HG02943 (cell line): ENCODE results near the gene ISY1.
"Not testable (repeated sequence)": the region's sequence is repeated elsewhere in the genome, so short reads cannot be mapped to it uniquely, and the experiment has no call there.

Experiments used
- ATAC-seq: cut with Tn5 transposase; IDR thresholded peaks from one replicate; pipeline ENCODE4 v1.9.1; 2021; ENCODE audit warnings: mild to moderate bottlenecking, low read depth, moderate library complexity; ENCODE audit not compliant: unreplicated experiment

ISY1 gene

DNA sequence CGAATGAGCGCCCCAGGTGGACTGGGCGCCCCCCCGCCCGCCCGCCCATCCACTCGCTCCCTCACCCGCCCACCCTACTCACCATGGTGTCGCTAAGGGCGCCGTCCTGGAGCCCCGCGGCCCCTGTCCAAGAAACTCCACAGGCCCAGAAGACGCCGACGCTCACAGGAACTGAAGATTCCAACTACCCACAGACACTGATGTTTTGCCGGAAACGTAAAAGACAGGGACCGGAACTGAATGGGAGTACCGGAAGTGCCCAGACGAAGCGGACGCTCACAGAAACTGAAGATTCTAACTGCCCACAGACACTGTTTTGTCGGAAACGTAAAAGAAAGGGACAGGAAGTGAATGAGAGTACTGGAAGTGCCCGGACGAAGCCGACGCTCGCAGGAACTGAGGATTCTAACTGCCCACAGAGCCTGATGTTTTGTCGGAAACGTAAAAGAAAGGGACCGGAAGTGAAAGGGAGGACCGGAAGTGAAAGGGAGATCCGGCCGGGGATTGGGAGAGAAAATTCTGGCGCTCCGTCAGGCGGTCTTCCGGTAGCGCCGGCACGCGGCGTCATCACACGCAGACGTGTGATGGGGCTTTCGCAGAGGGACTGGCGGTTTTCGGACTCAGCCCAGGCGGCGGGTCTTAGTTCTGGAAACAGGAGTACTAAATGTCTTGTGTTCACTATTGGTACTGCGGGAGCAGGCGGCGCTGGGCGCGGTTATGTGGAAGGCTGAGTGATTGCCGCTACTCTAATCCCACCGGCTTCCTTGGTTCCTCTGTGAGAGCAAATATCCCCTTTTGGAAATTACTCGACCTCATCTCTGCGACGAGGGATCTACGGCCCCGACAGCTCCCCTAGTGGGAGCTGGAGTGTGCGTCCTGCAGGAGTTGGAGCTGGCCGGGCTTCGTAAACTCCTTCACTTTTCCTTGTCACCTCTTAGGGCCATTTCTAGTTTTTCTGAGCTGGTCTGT lies at the start of gene ISY1:
Gene ISY1, minus strand, starts transcription at position 173 of the 969 bp plus-strand sequence. Its CDS starts 88 bp downstream, at position 85.
- ATAC-seq: peak; percentile 85

DNA sequence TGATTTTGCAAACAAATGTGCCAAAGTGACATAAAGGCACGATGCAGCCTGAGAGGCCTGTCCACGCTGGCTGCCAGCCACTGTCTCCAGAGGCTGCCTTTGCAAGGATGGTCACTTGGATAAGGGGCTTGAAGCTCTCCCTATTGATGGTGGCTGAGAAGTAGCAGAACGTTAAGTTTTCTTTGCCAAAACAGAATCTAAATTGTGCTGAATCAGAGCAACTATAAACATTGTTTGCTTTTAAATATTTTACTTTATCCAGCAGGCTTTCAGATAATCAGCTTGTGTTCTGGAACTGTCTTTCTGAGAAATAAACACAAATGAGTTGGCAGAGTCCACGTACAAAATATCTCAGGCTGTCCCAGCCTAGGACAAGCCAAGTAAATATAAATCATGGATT lies 46.6 kb upstream of the ISY1 start:
- ATAC-seq: no peak

DNA sequence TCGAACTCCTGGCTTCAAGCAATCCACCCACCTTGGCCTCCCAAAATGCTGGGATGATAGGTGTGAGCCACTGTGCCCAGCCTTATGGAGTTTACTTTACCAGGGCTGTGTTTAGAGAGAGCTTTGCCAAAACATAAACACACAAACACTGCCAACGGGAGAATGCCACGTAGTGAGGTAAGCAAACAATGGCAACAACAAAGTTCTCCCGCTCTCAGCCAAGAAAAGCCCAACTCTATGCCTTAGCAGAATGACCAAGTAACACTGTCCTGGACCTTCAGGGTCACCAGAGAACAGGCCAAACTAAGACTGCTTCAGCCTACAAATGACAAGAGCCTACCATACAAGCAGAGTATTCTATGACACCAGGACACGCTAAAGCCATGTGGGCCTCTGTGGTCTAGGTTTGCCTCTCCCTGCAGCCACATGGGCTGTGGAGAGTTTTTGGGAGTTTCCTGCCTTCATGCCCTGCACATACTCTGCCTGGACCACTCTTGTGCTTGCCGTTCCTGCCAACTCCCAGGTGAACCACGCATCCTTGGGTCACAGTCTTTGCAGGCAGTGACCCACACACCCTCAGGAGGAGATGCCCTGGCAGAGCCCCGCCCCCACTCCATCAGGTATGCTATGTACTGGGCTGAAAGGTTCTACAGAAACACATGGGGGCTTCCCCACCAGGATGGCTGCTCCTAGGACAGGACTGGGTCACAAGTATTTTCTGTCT lies 44.4 kb upstream of the ISY1 start:
- no peak for ATAC-seq

DNA sequence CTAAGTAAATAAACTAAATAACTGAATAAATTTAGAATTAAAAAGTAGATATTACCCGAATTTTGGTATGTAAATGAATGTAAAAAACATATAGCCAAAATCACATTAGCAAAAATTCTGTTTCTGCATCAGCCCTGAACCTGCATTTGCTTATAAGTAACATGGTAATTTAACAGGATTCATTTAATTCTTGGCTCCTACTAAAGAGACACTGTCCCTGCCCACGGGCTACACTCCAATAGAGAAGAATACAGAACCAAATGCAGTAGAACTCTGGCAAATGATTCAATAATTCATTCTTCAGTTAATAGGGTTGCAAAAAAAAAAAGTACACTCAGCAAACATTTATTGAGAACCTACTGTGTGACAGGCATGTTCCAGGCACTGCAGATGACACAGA lies 43.6 kb upstream of the ISY1 start:
- ATAC-seq: no peak

DNA sequence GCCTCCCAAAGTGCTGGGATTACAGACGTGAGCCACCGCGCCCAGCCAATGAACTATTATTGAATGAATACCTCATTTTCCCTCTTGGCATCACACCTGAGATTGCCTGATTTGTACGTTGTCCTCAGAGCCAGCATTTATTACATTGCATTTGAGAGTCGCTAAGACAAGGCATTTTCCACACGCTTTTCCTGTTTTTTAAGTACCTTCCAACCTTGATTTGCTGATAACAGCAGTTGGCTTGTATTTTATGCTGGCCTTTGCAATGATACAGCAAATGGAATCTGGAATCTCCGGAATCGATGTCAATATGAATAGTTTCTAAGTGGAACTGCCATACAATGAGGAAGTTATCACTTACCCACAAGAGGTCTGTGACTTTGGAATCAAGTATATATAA lies 38.5 kb upstream of the ISY1 start:
- ATAC-seq: no peak

DNA sequence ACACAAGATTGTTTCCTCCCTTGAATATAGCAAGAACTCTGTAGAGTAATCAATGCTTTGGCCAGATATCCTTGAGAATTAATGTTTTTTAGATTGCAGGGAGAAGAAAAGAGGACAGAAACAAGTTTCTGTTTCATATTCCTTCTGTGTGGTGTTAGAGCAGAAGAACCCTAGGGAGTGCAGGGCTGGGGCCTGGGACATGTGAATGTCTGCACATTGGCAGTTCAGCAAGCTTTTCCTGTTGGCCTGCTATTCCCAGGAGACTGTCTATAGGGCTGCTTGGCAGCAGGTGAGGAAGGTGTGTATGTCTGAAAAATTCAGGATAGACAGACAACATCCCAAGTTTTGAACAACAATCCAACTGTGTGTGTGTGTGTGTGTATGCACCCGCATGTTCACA lies 36.5 kb upstream of the ISY1 start:
- no peak for ATAC-seq

DNA sequence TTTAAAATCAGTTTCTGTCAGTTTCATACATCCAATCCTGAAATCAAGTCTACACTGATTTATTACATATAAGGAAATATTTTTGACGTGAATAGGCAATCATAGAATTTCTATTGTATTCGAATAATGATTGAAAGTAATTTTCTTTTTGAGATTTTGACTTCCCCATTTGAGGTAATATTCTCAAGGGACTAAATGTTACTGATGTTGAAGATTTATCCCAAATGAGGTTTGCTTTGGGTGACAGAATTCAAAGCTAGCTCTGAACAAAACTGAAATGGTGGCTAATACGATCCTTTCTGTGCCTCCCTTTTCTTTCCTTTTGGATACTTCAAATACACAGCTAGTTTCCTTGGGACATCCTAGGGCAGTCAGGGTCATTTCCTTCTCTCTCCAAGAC lies 35.7 kb upstream of the ISY1 start:
- ATAC-seq: no peak

DNA sequence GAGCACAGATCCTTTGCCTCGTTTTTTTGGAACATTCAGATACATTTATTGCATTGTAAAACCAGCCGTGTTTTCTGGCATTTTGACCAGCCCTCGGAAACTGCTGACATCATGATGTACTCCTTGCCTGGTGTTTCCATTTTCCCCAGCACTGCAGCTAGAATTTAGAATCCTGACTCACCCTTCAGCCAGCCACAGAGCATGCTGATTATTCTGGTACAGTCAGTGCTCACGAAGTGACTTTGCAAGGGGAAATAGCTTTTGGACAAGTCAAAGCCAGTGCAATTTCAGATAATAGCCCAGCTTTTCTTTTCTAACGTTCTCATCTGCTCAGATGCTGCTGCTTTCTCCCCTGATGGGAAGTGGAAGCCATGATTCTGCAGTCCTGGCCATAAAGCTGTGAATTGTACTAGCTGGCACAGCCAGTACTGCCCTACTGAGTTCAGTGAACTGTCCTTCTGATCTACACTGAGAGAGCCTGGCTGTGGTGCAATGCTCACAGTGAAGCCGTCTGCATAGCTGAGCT lies 34.9 kb upstream of the ISY1 start:
- ATAC-seq: no peak

DNA sequence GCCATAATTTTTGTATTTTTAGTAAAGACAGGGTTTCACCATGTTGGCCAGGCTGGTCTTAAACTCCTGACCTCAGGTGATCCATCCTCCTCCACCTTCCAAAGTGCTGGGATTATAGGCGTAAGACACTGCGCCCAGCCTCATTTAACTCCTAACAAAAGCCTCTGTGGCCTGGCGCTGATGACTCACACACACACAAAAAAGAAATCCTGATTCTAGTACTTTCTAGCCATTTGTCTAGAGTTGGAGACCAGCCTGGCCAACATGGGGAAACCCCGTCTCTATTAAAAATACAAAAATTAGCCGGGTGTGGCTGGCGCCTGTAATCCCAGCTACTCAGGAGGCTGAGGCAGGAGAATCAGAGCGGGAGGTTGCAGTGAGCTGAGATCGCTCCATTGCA lies 28.9 kb upstream of the ISY1 start:
- not testable (repeated sequence) for ATAC-seq

DNA sequence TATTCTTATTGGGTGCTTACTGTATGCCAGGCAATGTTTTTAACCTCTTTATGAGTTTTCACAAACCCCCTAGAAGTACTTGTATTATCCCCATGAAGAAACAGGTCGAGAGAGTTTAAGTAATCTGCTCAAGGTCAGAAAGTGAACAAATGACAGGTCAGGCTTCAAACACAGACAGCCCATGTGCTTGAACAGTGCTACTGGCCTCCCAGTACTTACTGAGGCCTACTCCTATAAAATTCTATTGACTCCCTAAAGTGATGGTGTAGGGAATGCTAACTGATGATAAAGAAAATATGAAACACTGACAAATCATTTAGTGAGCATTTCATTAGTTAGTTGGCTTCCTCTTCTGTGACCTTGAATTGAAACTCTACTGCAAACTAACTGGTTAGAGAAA lies 27.0 kb upstream of the ISY1 start:
- no peak for ATAC-seq

DNA sequence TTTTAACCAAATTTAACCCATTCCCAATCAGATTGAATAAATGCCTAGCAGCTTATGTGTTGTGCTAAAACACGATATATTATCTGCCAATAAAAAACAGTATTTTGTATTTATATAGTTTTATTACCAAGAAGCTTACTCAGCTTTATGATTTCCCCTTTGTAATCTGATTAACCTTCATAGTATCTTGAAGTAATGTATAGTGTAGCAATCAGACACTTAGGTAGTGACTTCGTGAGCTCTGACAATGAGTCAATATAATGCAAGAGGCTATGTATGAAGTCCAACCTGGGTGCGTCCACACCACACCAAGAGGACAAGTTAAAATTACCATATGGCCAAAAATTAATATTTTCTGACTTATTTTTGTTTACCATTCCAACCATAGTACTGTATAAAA lies 24.9 kb upstream of the ISY1 start:
- ATAC-seq: no peak

DNA sequence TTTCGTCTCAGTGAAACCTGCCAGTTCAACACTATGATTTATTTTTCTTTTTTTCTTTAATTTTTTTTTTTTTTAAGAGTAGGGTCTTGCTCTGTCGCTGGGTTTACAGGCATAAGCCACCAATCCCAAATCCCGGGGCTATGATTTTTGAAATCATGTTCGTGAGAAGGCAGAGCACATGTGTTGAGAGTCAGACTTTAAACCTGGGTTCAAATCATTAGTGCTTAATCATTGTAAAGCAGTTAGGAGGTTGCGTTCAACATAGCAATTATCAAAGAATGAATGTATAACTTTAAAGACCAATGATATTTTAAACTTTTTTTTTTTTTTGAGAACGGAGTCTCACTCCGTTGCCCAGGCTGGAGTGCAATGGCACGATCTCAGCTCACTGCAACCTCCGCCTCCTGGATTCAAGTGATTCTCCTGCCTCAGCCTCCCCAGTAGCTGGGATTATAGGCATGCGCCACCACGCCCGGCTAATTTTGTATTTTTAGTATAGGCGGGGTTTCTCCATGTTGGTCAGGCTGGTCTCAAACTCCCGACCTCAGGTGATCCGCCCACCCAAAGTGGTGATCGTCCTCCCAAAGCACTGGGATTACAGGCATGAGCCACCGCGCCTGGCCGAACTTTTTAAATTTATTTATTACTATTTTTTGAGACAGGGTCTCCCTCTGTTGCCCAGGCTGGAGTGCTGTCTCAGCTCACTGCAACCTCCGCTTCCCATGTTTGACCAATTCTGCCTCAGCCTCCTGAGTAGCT lies 24.1 kb upstream of the ISY1 start:
- not testable (repeated sequence) for ATAC-seq

DNA sequence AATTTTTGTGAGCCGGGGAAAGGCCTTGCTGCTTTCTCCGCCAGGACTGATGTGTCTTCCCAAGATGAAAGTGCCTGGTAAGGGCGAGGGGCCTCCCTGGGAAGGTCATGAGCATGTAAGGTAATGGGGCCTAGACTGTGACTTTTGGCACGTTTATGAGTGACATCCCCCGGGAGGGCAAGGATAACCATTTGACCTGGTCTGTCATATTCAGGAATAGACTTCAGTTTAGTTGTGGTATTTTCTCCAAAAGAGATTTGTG lies 23.5 kb upstream of the ISY1 start:
- no peak for ATAC-seq

DNA sequence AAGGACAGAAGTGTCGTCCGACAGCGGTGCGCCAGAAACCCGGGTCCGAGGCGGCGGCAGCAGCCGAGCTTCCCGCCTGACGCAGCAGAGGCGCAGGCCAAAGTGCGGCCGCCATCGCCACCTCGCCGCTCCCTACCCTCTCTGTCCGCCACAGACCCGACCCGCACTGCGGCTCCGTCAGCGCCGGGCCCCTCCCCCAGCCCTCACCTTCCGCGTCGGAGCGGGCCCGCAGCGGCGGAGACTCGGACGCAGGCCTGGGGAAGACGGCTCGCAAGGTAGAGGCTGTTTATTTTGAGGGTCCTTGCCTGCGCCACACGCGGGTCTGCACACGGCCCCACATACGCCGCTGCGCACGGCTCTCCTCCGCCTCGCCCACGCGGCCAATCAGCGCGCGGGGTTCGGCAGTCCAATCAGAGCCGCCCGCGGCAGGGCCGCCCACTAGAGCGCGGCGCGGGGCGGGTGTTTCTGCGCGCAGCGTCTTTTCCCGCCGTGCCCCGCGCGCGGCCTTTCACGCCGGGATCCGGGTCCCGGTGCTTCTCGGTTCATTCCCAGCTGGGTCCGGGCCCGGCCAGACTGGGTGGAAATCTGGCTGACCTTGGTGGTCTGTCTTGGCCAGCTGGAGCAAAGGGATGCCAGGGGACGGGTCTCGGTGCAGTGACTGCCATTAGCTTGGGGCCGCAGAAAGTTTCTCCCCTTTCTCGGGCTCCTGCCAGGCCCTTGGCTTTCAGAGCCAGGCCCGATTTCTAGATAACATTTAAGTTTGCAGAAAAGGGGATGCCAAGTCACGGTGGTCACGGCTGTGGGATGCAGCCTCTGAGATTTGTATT lies 22.9 kb upstream of the ISY1 start, which contains the start of gene CNBP:
Gene CNBP, minus strand, starts transcription at position 328 of the 827 bp plus-strand sequence. CDS start 12,139 bp downstream, outside the sequence.
- peak; percentile 91 for ATAC-seq

DNA sequence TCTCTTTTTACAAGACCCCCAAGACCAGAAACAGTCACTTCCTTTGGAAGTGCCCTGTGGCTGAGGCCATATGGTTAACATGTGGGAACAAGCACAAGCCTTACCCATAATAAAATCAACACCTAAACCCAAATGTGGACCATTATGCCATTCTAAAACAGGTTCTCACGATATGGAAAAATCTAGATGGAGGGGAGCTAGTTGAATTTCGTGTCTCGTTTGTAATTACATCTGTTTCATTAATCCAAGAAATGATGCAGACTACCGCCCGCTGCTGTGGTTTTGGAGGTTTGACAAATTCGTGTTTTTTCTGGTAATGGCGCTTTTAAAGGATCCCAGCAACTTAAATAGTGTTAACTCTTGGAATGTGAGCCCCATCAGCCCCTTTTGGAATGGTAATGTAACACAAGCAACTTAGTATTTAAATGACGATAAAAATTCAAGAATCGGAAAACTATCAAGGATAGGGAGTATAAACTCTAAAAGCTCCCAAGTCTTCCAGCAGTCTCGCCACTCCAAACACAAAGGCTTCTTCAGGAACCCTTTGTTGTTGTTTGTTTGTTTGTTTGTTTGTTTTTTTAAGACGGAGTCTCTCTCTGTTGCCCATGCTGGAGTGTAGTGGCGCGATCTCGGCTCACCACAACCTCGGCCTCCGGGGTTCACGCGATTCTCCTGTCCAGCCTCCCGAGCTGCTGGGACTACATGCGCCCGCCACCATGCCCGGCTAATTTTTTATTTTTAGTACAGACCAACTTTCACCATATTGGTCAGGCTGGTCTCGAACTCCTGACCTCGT lies 21.7 kb upstream of the ISY1 start:
- ATAC-seq: no peak

DNA sequence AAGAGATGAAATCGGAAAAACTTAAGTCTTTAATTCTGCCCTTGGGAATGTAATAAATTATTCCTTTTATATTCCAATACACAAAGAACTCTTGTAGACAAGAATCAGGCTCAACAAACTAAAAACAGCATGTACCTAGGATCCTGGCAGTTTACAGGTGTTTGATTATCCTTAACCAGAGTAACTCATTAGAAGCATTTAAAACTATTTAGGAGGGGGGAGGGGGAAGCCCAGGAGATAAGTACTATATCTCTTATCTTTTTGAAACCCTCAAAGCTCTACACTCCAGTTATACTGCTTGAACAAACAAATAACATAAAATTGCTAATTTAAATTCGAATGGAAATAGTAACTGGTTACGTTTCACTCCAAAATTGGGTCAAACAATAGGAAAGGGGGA lies 21.0 kb upstream of the ISY1 start:
- no peak for ATAC-seq

DNA sequence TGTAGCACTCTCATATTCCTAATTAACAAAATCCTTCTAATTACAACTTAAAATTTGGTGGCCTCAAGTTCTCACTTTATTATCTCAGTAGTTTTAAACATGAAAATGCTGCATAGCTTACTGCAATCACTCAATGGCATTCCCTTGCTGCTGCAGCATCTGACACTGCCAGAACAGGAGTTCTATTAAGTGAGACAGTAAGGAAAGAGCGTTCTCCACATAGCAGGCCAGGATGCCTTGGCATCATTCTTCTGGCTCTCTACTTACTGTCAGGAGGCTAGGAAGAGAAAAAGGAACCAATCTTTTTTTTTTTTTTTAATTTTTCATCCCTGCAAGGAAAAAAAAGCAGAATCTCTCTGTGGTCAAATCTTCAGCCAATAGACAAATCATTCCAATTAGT lies 19.6 kb upstream of the ISY1 start:
- ATAC-seq: no peak

DNA sequence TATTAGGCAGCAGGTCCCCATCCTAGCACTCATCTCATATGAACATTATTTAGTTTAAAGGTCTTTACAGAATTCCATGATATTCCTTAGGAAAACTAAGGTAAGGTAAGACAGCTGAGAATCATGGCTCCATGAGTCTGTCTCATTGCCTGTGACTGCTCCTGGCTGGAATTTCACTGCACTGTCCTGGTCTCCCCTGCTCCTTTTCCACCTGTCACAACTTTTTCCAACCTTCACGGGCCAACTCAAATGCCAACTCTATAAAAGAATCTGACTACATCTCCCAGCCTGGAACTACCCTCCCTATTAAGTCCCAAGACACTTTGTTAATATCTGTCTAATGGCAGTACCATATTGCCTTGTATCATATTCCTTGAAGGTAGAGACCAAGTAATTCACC lies 15.2 kb upstream of the ISY1 start:
- no peak for ATAC-seq

DNA sequence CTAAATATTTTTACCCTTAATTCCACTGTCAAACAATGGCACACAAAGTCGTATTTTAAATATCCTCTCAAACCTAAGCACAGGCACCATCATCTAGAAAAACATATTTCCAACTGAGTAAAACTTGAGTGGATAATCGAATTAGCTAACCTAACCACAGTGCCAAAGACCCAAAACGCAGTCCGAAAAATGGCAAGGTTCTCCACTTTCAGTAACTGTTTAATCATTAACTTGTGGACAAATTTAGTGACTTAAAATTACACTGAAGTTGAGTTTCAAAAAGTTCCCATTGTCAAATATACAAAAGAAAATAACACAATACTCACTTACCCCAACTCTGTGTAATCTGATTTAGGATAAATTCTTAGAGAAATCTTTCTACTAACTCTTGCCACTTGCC lies 12.9 kb upstream of the ISY1 start:
- no peak for ATAC-seq
